ENCODE data around the gene TP53AIP1. TPM values are rescaled to one million over a fixed set of nuclear protein-coding genes. Genes with fewer than 3 reads are reported as not detected.

TP53AIP1 gene
- total and polyA plus RNA-seq, 2 of the 8 experiments (the other 6 are each of a cell fraction or from before 2014, with no cell fraction given), result 0.03 TPM; not detected in 1

GRCh38 chr11:128946648-128947047, 4.0 kb upstream of the TP53AIP1 start (continued):
- no peak for TF ChIP-seq CHD7 (IDR thresholded peaks at IDR 0.05; ENCODE audit: insufficient replicate concordance, low read length)
- TF ChIP-seq GTF2F1 (IDR thresholded peaks at IDR 0.05; ENCODE audit: borderline replicate concordance, low read depth, low read length), result no peak
- TF ChIP-seq CHD1 (IDR thresholded peaks at IDR 0.05; ENCODE audit: low read depth, low read length), result no peak
- no peak for TF ChIP-seq RBBP5 (IDR thresholded peaks at IDR 0.05; ENCODE audit: borderline replicate concordance, low read depth, low read length)
- no peak for TF ChIP-seq NANOG (IDR thresholded peaks at IDR 0.05; ENCODE audit: insufficient read depth, low read depth, low read length, poor library complexity, severe bottlenecking)
- no peak for TF ChIP-seq CEBPB (IDR thresholded peaks at IDR 0.05; ENCODE audit: low read depth, low read length)
- no peak for TF ChIP-seq SP2 (IDR thresholded peaks at IDR 0.05; ENCODE audit: low read length)
- TF ChIP-seq ATF3 (IDR thresholded peaks at IDR 0.05; ENCODE audit: insufficient read depth, low read depth, low read length), result no peak
- no peak for TF ChIP-seq SRF (IDR thresholded peaks at IDR 0.05; ENCODE audit: low read depth, low read length)
- no peak for TF ChIP-seq KDM4A (IDR thresholded peaks at IDR 0.05; ENCODE audit: low read depth, low read length, severe bottlenecking)
- TF ChIP-seq TAF7 (optimal IDR thresholded peaks at IDR 0.05; ENCODE audit: borderline replicate concordance, low read depth, low read length), result no peak

All from H1 (cell line).